Measurements from ENCODE around the gene PTPN20. TPM values are rescaled to one million over a fixed set of nuclear protein-coding genes. Genes with fewer than 3 reads are reported as not detected.

Gene PTPN20
- 10.0 TPM for total RNA-seq

DNA sequence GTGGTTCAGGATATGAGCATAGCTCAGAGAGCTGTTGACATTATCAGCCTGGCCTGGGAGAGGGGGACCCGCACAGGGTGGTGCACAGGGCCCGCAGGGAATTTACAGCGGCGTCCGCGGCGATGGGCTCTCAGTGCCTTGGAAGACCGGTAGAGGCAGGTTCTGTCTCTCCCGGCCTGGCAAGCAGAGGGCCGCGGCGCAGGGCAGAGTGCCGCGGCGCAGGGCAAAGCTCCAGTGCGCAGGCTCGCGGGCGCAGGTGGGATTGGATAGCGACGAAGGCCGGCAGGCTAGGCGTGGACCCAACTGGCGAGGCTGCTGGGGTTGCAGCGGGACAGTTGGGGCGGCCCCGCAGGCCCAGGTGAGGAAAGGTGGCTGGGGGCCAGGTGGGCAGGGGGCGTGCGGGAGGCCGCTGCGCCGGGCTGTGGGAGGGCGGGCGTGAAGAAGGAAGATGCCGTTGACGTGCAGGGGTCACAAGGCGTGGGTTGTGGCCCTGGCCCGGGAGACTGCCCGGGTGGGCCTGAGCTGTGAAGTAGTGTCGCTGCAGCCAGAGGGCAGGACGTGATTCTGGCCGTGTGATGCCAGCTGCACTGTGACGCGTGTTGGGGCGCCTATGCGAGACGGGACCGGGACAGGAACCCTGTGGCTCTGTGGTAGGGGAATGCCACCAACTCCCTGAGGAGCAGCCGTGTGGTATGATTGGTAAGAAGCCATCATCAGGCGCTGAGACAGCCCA lies at the start of gene PTPN20:
Gene PTPN20, plus strand, starts transcription at position 285 of the 733 bp plus-strand sequence. CDS start 21,072 bp downstream, outside the sequence.

